Renal cortical epithelial cell (primary cell): Measurements from ENCODE around the gene SLC2A8. TPM values are rescaled to one million over a fixed set of nuclear protein-coding genes. Genes with fewer than 3 reads are reported as not detected.

ENCODE experiments used
- DNase-seq: peaks from one replicate; pipeline ENCODE4 v3.0.0-alpha.2; 2011; ENCODE audit warnings: low read depth
- total RNA-seq: library from RNA; depleted of rRNA; stranded (reverse); fragments of >200 nt; gene quantifications from 2 replicates; pipeline ENCODE4 v1.2.3, GENCODE V29; 2014

SLC2A8 gene
- total RNA-seq, 1 donor from 2014 or later: 18.6 TPM

DNA sequence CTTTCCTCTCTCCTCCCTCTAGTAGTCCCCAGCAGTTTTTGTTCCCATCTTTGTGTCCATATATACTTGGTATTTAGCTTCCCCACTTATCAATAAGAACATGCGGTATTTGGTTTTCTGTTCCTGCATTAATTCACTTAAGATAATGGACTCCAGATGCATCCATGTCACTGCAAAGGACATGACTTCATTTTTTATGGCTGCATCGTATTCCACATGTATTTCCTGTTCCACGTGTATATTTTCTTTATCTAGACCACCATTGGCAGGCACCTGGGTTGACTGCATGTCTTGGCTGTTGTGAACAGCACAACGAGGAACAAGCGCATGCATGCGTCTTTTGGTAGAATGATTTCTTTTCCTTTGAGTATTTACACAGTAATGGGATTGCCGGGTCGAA lies 33.4 kb downstream of the SLC2A8 start:
- no peak for DNase-seq

DNA sequence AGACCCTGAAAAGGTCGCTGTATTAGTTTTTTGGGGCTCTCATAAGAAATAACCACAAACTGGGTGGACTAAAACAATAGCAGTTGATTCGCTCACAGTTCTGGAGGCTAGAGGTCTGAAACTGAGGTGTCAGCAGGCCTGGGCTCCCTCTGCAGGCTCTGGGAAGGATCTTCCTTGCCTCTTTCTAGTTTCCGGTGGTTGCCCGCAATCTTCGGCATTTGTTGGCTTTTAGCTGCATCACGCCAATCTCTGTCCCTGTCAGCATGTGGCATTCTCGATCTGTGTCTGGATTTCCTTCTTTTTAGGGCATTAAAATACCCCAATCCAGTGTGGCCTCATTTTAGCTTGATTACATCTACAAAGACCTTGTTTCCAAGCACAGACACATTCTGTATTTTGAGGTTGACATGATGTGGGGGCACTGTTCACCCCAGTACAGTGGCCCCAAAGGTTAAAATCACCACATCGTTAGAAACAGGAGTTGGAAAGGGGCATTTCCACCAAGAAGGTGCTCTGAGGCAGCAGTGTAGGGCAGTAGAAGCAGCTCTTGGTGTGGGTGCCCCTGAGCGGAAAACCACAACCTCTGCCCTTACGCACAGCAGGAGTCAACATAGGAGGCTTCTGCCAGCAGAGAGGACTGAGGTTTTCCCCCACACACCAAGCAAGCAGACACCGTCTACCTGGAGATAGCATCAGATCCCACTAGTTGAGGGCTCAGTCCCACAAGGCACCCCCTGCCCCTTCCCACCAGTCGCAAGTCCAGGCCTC lies 40.7 kb downstream of the SLC2A8 start:
- no peak for DNase-seq

DNA sequence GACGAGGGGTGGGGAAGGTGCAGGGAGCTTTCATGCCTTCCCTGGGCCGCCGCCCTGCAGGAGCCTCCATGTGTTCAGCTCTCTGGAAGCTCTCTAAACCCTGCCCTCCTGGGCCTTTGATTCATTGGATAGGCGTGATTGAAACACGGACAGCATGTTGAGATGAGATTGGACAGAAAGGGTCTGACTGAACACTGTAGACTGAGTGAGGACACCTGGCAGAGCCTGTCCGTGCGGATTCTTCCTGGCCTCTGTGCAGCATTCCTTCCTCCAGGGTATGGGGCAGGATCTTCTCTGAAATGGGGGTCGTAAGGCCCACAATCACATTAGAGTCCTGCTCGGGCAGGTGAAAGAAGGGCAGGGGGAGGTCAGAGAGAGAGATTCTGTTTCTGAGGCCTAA lies 41.4 kb downstream of the SLC2A8 start:
- no peak for DNase-seq

DNA sequence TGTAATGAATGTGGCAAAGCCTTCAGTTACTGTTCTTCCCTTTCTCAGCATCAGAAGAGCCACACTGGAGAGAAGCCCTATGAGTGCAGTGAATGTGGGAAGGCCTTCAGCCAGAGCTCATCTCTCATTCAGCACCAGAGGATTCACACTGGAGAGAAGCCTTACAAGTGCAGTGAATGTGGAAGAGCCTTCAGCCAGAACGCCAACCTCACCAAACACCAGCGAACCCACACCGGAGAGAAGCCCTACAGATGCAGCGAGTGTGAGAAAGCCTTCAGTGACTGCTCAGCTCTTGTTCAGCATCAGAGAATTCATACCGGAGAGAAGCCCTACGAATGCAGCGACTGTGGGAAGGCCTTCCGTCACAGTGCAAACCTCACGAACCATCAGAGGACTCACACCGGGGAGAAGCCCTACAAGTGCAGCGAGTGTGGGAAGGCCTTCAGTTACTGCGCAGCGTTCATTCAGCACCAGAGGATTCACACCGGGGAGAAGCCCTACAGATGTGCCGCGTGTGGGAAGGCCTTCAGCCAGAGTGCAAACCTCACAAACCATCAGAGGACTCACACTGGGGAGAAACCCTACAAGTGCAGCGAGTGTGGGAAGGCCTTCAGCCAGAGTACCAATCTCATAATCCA lies 47.4 kb downstream of the SLC2A8 start:
- DNase-seq: no peak

DNA sequence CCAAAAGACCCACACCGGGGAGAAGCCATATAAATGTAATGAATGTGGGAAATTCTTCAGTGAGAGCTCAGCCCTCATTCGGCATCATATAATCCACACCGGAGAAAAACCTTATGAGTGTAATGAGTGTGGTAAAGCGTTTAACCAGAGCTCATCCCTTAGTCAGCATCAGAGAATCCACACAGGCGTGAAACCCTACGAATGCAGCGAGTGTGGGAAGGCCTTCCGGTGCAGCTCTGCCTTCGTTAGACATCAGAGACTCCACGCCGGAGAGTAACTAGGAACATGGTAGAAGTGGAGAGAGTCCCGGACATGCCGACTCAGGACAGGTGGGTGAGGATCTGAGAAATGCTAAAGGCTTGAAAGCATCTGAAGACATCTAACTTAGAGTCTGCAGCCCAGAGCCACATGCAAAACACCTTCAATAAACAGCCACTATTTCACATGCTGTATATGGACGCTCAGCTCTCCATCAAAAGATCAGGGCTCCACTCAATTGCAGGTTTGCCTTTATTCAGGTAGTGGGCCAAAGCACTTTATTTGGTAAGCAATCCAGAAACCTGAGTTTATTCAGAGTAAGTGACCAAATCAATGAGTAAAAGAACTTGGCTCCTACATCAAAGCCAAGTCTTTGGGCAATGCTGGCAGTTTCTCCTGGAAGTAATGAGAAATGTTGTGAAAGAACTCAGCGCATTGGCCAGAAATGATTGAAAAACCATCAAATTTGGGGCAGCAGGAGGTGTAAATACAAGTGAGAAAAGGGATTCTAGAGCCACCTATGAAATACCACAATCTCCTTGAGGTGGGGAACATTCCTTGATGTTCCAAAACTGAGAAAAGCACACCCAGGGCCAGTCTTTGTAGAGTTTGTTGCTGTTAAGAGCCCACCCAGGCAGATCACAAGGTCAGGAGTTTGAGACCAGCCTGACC lies 48.2 kb downstream of the SLC2A8 start:
- peak; percentile 53 for DNase-seq

DNA sequence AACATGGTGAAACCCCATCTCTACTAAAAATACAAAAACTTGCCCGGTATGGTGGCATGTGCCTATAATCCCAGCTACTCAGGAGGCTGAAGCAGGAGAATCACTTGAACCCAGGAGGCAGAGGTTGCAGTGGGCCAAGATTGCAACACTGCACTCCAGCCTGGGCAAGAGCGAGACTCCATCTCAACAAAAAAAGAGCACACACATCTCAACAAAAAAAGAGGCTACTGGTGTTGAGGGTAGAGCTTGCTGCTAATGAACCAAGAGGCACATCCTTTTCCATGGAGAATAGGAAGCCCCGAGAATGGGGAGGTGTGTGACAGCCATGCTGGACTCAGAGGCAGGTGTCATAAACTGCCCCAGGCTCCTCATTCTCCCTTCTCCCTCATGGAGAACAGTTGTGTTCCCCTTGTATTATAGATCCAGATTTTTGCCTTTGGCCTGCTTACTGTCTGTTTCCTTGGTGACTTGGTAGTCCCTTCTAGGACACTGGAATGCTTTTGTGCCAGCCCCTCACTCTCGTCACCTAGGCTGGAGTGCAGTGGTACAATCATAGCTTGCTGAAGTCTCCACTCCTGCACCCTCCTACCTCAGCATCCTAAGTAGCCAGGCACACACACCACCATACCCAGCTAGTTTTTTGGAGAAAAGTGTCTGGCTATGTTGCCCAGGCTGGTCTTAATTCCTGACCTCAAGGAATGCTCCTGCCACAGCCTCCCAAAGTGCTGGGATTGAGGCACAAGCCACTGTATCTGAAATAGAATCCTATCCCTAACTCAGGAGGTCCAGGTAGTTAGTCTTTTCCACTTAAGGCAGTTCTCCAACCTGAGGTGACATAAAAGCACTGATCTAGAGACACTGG lies 49.1 kb downstream of the SLC2A8 start:
- no peak for DNase-seq

DNA sequence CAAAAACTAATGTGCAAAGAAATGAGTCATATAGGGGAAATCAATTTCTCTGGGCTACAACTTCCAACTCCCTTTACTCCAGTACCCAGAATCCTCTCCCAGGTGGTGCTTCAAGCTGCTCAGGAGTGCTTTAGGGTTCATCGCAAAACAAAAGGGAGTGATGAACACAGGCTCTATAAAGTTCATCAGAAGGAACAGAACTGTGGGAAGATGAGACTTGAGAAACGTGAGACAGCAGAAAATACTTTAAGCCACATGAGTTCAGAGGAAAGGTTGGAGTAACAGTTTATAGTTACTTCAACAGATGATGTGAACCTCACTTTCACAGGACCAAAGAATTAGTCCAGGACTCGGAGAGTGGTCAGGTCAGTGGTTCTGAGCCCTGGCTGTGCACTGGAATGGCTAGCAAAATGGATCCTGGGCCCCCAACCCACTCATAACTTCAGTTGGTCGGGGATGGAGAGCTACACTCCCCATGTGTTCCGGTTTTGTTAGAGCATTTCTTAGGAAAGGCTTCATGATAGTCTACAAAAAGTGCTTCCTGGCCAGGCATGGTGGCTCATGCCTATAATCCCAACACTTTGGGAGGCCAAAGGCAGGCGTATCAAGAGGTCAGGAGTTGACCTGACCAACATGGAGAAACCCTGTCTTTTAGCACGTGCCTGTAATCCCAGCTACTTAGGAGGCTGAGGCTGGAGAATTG lies 49.9 kb downstream of the SLC2A8 start:
- no peak for DNase-seq

DNA sequence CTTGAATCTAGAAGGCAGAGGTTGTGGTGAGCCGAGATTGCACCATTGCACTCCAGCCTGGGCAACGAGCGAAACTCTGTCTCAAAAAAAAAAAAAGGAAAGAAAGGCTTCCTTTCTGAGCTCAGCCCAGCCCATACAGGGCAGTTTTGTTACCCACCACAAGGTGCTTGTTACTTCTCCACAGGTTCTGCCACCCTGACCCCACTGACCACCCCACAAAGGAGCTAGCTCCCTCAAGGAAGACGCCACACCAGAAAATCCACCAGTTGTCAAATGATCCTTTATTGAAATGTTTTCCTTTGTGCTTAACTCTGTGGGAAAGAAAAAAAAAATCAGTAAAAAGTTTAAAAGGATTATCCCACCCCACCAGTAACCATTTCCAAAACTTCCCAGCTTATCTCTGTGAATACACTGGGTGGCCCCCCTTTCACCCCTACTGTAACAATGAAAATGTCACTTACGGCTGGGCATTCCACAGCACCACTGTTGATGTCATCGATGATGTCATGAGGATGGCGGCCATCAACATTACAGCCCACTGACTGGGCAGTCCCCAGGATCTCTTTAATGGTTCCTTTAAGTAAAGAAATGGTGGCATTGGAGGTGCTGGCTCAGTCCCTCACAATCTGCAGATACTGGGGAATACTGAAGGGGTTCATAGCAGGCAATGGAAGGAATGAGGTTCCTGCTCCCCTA lies 50.6 kb downstream of the SLC2A8 start:
- DNase-seq: no peak

DNA sequence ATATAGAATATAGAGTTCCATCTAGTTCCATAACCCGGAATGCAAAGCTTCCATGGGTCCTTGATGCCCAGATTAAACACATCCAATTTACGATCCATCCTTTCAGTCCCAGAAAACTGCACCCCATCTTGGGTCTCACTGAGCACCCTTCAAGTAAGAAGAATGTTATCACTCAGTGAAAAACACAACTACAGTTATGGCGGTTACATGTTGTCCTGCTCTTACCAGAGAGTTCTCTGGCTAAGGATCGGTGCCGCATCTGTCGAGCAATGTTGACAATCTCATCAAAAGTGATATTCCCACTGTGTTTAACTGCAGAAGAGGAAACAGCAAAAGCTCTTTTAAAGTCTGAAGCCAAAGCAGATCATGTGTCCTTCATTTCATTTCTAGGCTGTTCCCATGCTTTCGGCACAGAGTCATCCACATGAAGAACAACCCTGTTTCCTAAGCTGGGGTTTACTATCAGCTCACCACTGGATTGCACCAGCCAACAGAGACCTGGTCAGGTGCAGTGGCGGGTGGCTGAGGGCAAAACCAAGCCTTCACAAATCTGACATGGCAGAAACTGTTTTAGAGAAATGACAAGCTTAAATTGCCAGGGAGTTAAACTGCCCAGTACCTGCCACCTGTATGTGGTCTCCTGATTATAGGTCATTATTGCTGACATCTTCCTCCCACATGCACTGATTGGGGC lies 51.3 kb downstream of the SLC2A8 start:
- no peak for DNase-seq

DNA sequence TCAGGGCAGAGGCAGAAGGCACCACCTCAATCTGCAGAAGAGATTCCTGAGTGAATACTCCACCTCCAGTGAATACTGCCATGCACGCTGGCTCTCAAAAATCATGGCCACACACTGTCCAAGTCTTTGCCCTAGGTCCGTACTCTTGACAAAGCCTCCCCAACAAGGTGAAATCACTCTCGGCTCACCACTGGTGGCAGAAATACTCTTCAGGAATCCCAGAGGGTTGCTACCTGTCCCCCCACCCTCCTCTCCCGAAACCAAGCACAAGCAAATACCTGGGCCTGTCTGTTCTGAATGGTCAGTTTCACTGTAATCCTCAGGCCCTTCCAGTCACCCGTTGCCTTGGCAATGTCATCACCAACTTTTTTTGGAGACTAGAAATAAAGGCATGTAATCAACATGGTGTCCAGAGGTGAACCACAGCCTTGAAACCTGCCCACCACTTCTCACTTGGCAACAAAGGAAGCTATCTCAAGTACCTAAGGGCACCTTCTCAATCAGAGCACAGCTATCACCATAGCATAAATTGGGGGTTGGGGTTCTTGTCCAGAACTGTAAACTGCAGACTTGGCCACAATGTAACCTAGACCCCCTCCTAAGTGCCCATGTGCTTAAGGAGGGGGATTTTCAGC lies 52.5 kb downstream of the SLC2A8 start:
- DNase-seq: no peak

DNA sequence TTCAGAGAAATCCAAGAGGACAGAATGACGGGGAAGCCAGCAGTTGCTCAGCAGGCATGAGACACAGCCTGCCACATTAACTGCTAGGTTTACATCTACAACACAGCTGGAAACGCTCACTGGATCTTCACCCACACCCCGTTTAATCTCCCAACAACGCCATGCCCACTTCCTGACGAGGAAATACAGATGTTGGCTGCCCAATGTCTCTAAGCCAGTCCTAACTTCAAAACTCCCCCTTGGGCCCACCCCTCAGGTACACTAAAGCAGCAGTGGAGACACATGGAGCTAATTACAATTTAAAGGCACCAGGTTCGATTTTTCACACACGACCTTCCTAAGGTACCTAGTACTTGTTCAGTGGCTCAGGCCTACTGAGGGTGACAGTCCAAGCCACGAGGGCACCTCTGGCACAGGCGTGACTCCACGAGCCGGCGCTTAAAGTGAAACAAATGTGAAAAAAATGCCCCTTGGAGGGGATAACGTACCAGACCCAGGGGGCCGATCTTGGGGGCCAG lies 53.3 kb downstream of the SLC2A8 start:
- DNase-seq: no peak

DNA sequence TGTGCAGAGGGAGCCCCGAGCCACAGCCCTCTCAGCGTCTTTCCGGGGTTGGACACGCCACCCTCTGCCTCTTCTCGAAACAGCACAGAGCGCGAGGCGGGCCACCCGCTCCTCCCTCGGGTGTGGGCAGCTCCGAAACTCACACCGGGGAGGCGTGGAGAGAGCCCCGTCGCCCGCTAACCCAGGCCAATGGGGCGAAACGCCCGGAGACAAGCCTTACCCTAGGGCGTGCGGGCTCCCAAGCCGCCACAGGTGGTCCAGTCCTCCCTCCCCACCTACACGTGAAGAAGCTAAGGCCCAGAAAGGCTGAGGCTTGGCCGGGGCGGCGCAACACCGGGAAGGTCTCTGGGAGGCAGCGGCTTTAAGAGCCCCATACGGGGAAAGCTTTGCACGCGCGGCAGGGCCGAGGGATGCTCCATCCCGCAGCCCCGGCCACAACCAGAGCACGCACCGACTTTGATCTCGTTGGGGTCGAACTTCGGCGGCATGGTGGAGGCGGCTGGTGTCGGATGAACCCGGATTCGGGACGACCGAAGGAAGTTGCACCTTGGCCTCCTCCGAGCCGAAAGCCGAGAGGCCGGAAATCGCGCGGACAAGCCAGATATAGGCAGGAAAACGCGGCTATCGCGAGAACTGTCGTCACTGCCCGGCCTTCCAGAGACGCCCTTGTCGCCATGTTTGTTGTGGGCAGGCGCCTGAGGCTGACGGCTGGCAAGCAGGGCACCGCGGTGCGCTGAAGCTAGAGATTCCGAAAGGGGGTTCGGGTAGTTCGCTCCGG lies 54.0 kb downstream of the SLC2A8 start, which contains the start of the genes LRSAM1 and RPL12:
Gene LRSAM1, plus strand, starts transcription at position 681 of the 778 bp plus-strand sequence. CDS start 3,018 bp downstream, outside the sequence.
Gene RPL12, minus strand, starts transcription at position 577 of the 778 bp plus-strand sequence. Its CDS starts 89 bp downstream, at position 488.
- peak; percentile 83 for DNase-seq

DNA sequence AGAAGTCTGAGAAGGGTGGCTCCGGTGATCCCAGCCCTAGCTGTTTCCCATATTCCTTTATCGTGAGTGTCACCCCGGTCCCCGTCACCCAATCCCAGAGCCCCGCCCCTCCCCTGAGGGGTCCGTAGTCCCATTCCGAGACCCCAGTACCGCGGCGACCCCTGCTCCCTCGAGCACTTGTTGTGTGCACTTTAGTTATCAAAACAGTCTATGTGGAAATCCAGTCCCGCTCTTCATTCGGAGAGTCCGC lies 54.6 kb downstream of the SLC2A8 start:
- no peak for DNase-seq

DNA sequence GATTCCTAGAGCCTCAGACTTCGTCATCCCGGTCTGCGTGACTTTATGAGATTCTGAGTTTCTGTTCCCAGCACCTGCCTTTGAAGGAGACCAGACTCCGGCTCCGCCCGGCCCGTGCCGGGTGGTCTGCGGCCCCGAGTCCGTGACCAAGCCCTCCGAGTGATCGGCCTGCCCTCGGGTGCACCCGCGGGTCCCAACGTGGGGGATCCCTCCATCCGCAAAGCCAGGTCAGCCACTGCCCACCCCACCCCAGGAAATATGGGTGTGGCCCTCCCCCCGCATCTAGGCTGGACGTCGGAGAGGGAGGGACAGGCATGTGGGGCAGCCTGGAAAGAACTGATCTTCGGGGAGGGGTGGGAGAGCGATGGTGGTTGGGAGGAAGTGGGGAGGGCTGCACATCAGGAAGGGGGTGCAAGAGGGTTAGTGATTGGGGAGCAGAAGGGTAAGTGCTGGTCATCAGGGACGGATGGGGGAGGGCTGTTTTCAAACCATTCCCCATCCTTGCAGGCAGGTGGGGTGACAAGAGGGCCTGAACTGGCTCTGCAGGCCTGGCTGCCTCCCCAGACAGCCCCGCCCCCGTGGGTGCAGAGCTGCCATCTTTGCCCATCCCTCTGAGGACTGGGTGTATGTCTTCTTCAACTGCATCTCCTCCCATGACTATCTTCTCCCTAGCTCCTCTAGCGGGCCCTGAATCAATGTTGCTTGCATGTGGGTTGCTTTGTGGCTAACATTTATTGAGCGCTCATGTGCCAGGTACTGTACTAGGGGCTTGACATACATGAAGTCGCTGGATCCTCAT lies 55.1 kb downstream of the SLC2A8 start:
- no peak for DNase-seq

DNA sequence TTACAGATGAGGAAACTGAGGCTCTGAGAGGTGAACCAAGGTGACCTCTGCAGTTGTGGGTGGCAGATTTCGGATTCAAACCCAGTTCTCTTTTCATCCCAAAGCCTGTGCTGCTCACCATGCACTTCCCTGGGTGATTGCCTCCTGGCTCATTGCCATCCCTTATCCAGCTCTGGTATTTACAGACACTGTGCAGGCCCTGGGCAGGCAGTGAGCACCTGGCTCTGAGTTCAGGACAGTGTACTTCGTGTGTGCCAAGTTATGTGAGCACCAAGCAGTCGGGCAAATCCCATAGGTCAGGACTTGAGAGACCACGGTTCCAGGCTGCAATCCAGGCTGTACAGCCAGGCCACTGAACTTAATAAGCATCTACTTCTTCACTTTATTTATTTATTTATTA lies 55.7 kb downstream of the SLC2A8 start:
- peak; percentile 38 for DNase-seq

DNA sequence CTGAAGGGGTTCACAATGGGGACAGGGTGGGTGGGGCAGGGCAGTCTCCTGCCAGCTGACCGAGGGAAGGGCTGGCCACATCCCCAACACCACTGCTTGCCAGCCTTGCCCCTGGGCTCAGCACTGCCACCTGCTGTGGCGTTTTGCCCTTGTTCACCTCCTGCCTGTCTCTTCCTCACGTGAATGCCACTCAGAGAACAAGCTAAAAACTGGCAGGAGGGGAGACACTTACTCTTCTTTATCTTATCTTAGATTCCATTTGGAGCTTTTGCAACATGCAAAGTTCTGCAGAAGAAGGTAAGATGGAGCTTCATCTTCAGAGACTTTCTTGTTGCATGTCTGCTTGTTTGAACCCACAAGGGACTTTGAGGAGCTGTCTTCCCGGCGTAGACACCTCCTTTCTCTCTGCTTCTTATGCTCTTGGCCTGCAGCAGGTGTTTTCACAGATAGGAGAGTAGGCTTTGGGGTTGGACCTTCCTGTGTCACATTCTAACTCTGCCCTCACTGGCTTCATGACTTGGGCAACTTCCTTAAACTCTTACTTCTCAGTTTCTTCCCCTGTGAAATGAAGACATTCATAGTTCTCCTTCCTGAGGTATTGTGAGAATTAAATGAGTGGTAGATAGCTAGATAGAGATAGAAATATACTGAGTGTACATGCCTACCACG lies 58.5 kb downstream of the SLC2A8 start:
- DNase-seq: no peak
